ENCODE data around the gene DIDO1.

DIDO1 gene

GRCh38 chr20:62834967-62835730 lies 91.2 kb downstream of the DIDO1 start:
- DNase-seq (ENCODE audit: low spot score): no peak
- TF ChIP-seq CTCF (IDR thresholded peaks at IDR 0.05; ENCODE audit: extremely low read depth, insufficient read depth, missing control alignments): no peak
- in situ Hi-C loops (cut with MboI; ENCODE audit: low pct_unique_long_range_greater_than_20kb, low sequenced_read_pairs, unreplicated experiment): no loop called here

GRCh38 chr20:62832951-62833391 lies 93.3 kb downstream of the DIDO1 start:
- in situ Hi-C loops (cut with MboI; ENCODE audit: low pct_unique_long_range_greater_than_20kb, low sequenced_read_pairs, unreplicated experiment): no loop called here
- DNase-seq (ENCODE audit: low spot score): no peak
- TF ChIP-seq CTCF (IDR thresholded peaks at IDR 0.05; ENCODE audit: extremely low read depth, insufficient read depth, missing control alignments): no peak

GRCh38 chr20:62832212-62832922 lies 93.9 kb downstream of the DIDO1 start:
- TF ChIP-seq CTCF (IDR thresholded peaks at IDR 0.05; ENCODE audit: extremely low read depth, insufficient read depth, missing control alignments): no peak
- in situ Hi-C loops (cut with MboI; ENCODE audit: low pct_unique_long_range_greater_than_20kb, low sequenced_read_pairs, unreplicated experiment): no loop called here
- DNase-seq (ENCODE audit: low spot score): no peak

- DNase-seq (ENCODE audit: low spot score): no peak
- TF ChIP-seq CTCF (IDR thresholded peaks at IDR 0.05; ENCODE audit: extremely low read depth, insufficient read depth, missing control alignments): no peak
- in situ Hi-C loops (cut with MboI; ENCODE audit: low pct_unique_long_range_greater_than_20kb, low sequenced_read_pairs, unreplicated experiment): no loop called here
Measured at GRCh38 chr20:62831854-62832211, 94.5 kb downstream of the DIDO1 start.

GRCh38 chr20:62831361-62831788 lies 94.9 kb downstream of the DIDO1 start:
- TF ChIP-seq CTCF (IDR thresholded peaks at IDR 0.05; ENCODE audit: extremely low read depth, insufficient read depth, missing control alignments): no peak
- DNase-seq (ENCODE audit: low spot score): no peak
- in situ Hi-C loops (cut with MboI; ENCODE audit: low pct_unique_long_range_greater_than_20kb, low sequenced_read_pairs, unreplicated experiment): no loop called here

GRCh38 chr20:62830821-62831220 lies 95.5 kb downstream of the DIDO1 start:
- DNase-seq (ENCODE audit: low spot score): no peak
- TF ChIP-seq CTCF (IDR thresholded peaks at IDR 0.05; ENCODE audit: extremely low read depth, insufficient read depth, missing control alignments): no peak
- in situ Hi-C loops (cut with MboI; ENCODE audit: low pct_unique_long_range_greater_than_20kb, low sequenced_read_pairs, unreplicated experiment): no loop called here

Data from GM13977 (cell line).